HG03342 (cell line): ENCODE data around the gene RPRD1B.
A peak's percentile ranks its signal among the peaks of the same experiment; 100 is the strongest.

Experiments used
- ATAC-seq: cut with Tn5 transposase; IDR thresholded peaks from one replicate; pipeline ENCODE4 v1.9.1; 2021; ENCODE audit warnings: mild to moderate bottlenecking, moderate library complexity; ENCODE audit not compliant: unreplicated experiment

The RPRD1B gene

DNA sequence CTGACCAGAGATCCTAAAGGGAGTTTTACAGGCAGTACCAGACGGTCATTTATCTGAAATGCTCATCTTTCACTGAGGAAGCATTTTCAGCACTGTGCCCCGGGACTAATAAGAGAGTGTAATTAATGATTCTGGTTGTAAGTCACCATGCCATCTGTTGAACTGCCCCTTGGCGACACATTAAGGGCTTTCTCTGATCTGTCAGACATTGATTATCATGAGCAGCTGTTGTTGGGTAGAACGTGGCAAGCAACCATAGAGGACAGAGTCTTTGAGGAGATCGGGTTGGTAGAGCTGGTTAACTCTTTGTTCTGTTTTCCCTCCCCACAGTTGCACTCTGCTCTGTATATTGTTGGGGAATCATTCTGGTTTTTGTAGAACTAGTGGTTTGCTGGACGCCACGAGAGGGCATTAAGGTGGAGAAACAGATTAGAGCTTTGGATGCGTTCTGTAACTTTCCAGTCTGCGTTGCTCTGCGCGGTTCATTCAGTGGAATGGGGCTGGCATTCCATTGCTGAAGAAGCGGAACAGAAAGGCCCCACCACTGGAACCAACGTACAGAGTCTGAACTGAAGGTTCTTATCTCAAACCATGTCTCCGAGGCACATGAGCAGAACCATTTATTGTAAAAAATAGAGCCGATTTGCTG, 34.3 kb downstream of the RPRD1B start:
- ATAC-seq: no peak

DNA sequence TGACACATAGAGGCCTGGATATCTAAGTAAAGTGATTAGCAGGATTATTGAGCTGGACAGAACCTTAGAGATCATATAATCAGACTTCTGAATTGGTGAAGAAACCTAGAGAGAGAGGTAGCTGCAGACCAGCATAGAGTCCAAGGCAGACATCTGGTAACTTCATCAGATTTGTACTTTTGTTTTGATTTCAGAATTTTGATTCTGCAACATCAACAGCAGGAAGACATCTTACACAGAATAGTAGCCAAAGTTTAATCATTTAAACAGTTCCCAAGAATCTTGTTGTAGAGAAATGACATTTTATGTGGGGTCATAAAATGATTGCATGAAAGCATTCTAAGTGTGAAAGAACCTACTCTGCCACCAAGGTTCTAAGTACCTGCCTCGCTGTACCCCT, 39.4 kb downstream of the RPRD1B start:
- no peak for ATAC-seq

DNA sequence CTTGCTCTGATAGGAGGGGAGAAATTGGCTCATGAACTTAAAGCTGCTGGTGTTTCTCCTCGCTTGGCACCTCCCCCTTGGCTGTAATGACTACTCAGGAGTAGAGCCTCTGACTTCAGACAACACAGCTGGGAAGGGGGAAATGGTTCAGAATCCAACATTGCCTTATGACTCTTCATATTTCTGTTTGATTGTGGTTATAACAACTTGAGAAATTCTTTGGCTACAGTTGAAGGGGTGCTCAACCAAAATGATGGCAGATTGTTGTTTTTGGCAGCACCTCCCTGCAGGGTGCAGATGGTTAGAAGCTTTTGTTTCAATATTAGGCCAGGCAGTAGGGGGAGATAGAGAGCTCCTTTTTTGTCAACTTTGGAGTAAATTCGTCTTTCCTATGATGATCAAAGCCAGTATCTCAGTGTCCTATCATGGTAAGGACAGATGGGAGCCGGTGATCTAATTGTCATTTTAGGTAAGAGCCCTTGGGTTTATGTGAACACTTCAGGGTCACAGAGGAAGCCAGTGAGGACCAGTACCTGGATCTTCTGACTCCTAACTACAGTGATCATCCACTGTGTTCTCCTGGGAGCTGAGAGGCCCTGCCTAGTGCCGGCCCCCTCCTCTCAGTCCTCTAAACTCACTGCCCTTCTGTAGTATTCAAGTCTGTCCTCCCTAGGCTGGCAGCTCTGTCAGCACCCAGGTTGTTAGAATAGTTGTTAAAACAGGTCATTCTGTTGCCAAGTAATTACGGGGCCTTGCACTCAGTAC, 39.9 kb downstream of the RPRD1B start:
- peak; percentile 58 for ATAC-seq

DNA sequence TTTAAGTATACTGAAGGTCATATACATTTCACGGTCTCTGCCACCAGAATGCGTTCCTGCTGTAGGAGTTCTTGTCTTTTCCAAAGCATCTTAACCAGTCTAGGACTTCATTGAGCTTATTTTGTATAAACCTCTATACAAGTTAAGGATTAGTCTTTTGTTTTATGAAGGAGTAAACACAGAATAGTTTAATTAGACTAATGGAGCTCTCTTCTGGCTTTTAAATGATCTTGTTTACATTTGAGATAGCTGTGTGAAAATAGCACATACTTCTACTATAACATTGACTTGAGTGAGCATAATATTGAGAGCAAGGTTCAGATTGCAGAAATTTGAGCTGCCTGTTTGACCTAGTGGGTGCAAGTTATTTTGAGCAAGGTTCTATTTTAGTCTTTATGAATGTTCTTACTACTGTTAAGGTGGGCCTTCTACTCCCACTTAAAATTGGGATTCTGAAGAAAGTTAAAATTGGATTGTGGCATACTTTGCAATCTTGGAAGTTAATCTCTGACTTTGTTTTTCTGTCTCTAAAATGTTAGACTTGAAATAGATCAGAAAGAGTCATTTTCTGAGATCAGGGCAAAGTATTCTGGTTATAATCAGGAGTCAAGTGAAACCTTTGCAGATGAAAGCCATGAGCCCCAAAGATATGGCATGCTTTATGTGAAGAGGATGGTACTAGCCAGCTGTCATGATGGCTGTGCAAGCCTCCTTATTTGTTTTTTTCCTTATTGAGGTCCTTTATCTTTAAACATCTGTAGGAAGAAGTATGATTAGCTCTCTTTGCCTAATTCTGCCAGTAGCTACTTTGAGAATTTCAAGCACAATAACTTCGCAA, 41.8 kb downstream of the RPRD1B start:
- no peak for ATAC-seq

DNA sequence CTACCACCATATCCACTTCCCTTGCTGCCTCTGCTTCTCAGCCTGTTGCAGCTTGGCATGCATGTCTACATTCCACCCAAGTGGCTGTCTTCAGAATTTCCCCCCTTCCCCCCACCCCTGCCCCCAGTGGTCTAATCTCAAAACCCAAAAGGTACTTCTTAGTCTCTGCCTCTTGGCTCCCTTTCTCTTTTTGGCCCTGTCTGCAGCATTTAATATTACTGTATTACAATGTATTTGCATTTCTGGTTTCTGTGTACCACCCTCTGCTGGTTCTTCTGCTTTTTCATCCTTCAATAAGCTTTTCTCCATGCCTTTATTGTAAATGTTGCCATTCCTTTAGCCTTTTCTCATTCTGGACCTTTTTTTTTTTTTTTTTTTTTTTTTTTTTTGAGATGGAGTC, 43.0 kb downstream of the RPRD1B start:
- no peak for ATAC-seq

DNA sequence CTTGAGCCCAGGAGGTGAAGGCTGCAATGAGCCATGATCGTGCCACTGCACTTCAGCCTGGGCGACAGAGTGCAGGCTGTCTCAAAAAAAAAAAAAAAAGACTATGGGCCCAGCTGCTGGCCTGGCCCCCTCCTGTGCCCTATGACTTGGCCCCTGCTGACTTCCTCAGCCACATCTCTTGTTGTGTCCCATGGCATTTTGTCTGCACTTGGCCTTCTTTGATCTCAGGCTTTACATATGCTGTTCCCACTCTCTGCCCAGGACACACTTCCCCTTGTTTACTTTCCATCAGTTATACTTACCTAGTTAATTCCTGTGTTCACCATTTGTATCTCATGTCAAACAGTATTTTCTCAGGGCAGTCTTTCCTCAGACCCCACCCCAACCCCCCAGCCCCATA, 44.5 kb downstream of the RPRD1B start:
- ATAC-seq: no peak

DNA sequence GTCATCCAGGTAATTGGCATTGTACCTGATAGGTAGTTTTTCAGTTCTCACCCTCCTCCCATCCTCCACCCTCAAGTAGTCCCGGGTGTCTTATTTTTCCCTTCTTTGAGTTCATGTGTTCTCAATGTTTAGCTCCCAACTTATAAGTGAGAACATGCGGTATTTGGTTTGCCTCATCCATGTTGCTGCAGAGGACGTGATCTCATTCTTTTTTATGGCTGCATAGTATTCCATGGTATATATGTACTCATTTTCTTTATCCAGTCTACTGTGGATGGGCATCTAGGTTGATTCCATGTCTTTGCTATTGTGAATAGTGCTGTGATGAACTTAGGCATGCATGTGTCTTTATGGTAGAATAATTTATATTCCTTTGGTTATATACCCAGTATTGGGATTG, 45.8 kb downstream of the RPRD1B start:
- ATAC-seq: no peak

DNA sequence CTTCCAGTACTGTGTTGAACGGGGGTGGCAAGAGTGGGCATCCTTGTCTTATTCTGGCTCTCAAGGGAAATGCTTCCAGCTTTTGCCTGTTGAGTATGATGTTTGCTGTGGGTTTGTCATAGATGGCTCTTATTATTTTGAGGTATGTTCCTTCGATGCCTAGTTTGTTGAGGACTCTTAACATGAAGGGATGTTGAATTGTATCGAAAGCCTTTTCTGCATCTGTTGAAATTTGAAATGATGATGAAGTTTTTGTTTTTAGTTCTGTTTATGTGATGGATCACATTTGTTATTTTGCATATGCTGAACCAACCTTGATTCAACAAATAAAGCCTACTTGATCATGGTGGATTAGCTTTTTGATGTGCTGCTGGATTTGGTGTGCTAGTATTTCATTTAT, 48.0 kb downstream of the RPRD1B start:
- no peak for ATAC-seq

DNA sequence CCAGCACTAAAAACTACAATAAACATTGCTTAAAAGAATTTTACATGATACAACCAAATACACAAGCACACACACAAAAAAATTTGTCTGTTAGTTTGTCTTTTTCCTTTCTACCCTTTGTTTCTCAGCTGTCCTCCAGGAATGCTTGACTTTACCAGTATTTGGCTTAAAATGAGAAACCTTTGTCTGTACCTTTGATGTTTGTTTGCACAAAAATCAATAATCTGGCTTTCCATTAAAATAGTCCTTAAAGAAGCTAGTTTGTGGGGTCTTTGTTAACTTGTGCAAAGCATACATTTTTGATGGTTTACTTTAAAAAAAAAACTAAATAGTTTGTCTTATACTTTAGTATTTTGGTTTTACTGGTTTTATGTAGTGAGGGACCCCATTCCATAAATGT, 49.3 kb downstream of the RPRD1B start:
- no peak for ATAC-seq

DNA sequence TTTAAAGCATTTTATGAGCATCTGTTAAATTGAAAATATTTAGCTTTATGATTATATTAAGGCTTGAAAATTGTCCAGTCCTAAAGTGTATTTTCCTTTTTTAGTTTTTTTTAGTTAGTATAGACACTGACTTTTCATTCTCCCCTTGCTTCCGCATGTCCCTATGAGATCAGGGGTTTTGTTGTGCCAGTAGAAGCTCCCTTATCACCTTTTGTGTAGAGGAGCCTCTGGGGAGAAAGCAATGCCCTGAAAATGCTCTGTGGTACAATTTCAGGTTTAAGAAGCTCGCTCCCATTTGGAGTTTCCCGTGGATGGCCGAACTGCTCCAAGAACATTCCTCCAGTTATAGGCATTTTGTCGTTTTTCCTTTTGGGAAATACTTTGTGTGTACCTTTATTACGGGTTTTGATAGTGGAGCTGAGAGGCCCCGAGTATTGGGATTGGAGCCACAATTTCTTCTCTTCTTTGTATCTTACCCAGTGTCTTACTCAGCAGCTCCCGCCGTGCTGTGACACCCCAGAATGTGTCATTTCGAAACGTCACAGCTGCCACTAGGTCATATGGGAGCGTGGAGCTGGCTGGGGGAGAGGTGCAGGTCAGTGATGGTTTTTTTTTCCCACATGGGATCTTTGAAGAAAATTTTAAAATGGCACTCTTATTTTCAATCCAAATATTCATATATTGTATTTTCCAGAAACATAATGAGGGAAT, 49.9 kb downstream of the RPRD1B start:
- no peak for ATAC-seq

DNA sequence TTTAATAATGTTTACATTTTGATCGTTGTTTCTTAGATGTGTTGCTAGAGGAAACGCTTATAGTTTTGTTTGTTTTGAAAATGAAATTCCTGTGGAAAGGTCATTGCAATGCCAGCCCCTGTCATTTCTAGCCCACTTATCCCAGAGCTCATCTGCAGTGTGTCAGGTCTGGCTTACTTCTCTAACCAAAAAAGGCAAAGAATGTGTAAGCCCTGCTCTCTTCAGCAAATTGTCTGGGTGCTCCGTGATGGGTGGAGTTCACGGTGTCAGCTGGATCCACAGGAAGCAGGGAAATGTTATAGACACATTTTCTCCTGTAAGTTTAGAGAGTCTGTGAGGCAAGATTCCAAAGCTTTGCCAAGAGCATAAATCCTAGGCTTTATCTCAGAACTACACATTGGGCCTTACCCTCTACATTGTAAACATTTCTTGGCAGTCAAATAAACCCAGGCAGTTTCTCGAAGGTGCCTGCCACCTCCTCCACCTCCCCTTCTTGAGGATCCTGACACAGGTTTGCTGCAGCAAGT, 50.9 kb downstream of the RPRD1B start:
- ATAC-seq: no peak

DNA sequence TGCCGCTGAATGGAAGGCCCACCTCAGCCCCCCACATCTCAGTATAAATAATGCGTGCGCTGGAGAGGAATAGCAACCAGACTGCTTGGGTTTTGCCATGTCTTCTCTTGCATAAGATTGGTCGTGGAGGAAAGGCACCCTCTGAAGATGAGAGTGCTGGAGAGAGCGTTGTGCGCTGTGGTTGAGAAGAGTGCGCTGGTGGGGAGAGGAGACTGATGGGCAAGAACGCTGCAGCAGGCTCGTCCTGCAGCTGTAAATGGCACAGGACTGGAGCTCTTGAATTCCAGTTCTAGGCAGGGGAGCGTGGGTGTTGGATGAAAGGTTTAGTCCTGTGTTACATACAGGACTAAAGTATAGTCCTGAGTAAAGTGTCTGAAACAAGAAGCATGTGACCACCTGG, 51.5 kb downstream of the RPRD1B start:
- ATAC-seq: no peak

DNA sequence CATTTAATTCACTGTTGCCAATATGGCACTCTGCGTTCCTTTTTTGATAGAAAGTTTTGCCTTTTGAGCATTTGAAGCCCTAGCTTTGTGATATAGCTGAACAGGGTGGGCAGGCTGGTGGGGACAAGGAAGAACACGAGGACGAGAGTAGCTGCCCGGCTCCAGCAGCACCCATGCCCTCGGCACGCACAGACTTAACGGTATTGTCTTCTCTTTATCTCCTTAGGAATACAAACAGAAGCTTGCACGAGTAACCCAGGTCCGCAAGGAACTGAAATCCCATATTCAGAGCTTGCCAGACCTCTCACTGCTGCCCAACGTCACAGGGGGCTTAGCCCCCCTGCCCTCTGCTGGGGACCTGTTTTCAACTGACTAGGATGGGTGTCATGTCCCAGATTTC, 56.0 kb downstream of the RPRD1B start:
- ATAC-seq: no peak

DNA sequence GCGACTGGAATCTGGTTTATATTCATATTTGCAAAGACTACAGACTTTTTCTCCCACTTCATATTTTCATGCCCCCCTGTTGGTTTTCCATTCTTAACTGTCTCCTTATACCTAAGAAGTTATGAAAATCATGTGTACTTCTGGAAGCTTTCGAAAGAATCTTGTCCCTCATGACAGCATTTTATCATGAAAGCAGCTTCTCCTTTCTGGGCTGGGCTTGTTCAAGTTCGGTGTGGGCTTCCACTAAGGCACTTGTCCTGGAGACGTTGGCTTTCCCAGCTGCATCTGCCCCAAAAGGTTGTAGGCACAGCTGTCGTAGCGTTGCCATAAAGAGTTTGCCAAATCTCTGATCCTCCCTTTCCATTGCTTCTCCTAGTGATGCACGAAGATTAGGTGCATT, 56.5 kb downstream of the RPRD1B start:
- no peak for ATAC-seq

DNA sequence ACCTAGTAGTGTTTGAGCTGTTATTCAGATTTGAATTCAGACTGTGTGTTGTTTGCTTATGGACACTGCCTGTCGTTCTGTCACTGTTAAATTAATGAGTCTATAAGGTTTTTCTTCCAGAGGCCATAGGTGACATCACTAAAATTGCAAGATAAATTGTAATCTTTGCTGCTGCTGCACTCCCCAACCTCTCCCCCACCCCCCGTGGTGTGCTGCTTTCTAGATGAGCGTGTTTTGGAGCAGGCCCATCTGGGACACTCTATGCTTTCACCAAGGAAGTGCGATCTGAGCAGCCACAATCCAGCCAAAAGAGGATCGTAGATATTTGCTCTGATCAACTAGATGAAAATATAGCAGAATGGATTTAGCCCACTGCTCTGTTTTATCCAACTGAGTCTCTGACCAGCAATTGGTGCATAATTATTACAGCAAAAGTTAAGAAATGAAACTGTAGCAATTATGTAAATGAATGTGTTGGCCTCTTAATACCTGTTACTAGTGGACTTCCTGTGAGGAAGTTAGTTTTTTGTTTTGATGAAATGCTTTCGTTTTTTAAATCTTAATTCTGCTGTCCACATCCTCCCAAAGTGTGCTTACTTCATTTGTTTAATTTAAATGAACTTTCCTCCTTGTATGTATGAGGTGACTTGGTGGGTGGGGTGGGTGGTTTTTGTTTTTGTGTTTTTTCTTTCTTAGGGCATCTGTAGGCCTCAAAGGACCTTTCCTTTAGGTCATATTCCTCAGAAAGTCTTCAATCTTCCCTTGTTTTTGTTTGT, 58.1 kb downstream of the RPRD1B start:
- ATAC-seq: no peak

DNA sequence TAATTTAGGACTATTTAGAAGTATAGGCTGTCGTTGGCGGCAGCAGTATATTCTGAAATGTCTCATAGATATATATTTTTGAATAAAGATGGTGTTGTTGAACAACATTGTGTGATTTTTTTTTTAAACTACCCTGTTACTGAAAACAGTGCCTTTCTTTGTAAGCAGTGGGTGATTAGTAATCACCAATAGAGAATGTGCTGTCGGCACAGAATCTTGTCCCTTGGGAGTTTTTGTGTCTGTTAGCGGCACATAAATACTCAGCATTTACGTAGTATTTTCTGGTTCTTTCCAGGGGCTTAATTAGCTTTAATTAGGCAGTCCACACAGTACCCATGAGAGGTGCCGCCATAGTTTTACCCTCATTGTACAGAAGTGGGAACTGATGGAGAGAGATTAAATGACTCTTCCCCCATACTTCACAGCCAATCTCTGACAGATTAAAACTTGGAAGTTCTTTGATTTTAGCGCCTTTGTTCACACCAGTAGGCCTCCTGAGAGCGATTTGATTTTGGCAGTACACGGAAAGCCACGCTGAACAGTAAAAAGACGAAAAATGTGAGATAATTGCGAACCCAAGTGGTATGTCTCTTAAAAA, 58.8 kb downstream of the RPRD1B start:
- ATAC-seq: no peak

DNA sequence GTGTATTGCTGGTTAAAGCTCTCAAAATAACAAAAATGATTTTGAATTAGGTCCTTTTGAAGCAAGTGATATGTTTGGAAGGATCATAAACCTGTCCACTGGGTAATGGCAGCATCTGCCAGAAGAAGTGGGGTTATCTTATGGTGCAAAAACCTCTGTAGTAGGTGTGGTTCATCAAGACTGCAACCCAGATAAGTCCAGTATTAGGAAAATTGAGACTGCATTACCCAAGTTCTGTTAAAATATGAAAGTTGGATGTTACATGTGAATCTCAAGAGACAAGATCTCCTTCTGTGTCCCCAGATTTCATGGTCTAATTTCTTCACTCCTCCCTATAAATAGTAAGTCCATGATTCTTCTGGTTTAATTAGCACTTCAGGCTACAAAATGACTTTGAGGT, 59.4 kb downstream of the RPRD1B start:
- ATAC-seq: no peak

DNA sequence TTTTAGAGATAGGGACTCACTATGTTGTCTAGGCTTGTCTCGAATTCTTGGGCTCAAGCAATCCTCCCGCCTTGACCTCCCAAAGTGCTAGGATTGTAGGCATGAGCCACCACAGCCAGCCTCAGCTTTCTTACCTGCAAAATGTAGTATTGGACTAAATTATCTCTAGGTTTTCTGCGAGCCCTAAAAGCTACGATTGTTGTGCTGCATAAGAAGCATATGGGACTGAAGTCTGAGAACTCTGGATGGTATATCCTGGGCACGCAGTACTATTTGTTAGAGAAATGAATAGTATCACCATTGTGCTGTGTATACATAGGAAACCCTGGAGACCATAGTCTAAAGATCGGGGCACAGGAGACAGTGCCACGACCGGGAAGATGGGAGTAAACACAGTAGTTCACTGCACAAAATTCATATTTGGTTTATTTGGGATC, 60.1 kb downstream of the RPRD1B start:
- no peak for ATAC-seq

DNA sequence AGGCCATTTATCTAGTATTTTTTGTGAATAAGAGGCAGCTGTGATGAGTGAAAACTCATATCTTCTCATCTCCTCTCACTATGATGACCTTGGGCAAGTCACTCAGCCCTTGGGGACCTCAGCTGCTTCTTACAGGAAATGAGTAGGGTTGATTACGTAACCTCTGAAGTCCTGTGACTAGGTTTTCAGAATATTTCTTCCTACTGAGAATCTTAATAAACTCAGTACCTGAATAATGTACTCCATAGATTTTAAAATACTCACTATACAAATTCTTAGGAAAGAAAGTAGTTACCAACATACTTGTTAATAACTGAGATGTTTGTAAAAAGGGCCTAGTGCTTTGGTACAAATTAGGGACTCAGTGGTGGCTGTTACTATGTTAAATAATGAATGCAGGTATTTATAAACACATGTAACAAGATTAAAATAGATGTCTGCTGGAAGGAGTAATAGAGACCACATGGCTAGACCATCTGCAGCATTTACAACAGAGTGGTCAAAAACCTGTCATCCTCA, 60.9 kb downstream of the RPRD1B start:
- ATAC-seq: peak; percentile 67
